Thyroid gland (tissue), 4 donors: ENCODE data around the gene PRPS1. TPM values are rescaled to one million over a fixed set of nuclear protein-coding genes. Genes with fewer than 3 reads are reported as not detected.
A peak's percentile ranks its signal among the peaks of the same experiment; 100 is the strongest.

Source experiments
- DNase-seq, 2 donors: peaks; one replicate each; pipeline ENCODE4 v3.0.0-alpha.2; 2019
- H3K27ac ChIP-seq, 3 donors: fragments of 200-600 bp; sonication (generic); 1 replicate in 2 of 3; 2 replicates in 1 of 3; pipeline ENCODE4 v1.5.1; 2016 to 2019; ENCODE audit warnings: mild to moderate bottlenecking in 1 of 3, moderate library complexity in 1 of 3
- H3K27me3 ChIP-seq: fragments of 200-600 bp; sonication (generic); one replicate; pipeline ENCODE4 v1.5.1; 2019
- H3K36me3 ChIP-seq, 2 donors: fragments of 200-600 bp; sonication (generic); one replicate each; pipeline ENCODE4 v1.5.1; 2016 to 2019
- H3K4me1 ChIP-seq, 2 donors: fragments of 200-600 bp; sonication (generic); one replicate each; pipeline ENCODE4 v1.5.1; 2017 to 2019
- H3K4me3 ChIP-seq, 3 donors: fragments of 200-600 bp; sonication (generic); replicated peaks in 1 of 3; 1 replicate in 2 of 3; 2 replicates in 1 of 3; pipeline ENCODE4 v1.5.1; 2016; ENCODE audit warnings: mild to moderate bottlenecking in 1 of 3
- H3K9me3 ChIP-seq: fragments of 200-600 bp; sonication (generic); one replicate; pipeline ENCODE4 v1.5.1; 2017
- POLR2A ChIP-seq, 2 donors: fragments of 450-650 bp; IDR thresholded peaks; one replicate each; pipeline ENCODE4 v1.6.1; 2017; ENCODE audit warnings: antibody characterized with exemption in 2 of 2, mild to moderate bottlenecking in 2 of 2, moderate library complexity in 1 of 2
- WGBS, 2 donors: methylation state at CpG; one replicate each; pipeline ENCODE4 v1.1.5; 2017; 5-methylcytosine and 5-hydroxymethylcytosine counted together
- intact Hi-C: fragments of 100-400 bp; cut with DNase I; formaldehyde crosslinking; loops from one replicate; pipeline ENCODE4 v1.15.1; 2023
- total RNA-seq, 4 donors: library from RNA; depleted of rRNA; stranded (reverse); fragments of >200 nt; gene quantifications; one replicate each; pipeline ENCODE4 v1.2.3, GENCODE V29; 2016
- TF ChIP-seq, protein P1 (sequence below), 6 experiments: fragments of 200-600 bp in 3 of 6; fragments of 450-650 bp in 3 of 6; sonication (generic) in 3 of 6; IDR thresholded peaks; one replicate each; pipeline ENCODE4 v1.5.1; 2016 to 2019; ENCODE audit warnings: antibody characterized with exemption in 6 of 6, mild to moderate bottlenecking in 2 of 6, inconsistent platforms in 1 of 6, moderate library complexity in 1 of 6

Gene PRPS1
- total RNA-seq, 4 donors from 2014 or later, result 45.1 to 69.6 (median 62.8) TPM

DNA sequence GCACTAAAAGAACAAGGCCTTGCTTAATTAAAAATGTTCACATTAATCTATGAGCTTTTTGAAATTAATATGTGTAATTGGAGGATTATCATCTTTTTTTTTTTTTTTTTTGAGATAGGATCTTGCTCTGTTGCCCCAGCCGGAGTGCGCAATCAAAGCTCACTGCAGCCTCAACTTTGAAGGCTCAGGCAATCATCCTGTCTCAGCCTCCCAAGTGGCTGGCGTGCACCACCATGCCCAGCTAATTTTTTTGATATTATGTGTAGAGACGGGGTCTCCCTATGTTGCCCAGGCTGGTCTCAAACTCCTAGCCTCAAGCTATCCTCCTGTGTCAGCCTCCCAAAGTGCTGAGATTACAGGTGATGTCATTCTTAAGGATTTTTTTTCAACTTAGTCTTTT lies 20.0 kb downstream of the PRPS1 start:
- no peak for DNase-seq
- intact Hi-C loops, result no loop called here
- no peaks in the 10 kb centered on the region for H3K4me1 ChIP-seq
- H3K4me3 ChIP-seq, result no peak overlapping the region
- H3K36me3 ChIP-seq, result no peaks in the 10 kb centered on the region
- TF ChIP-seq POLR2A (IDR thresholded peaks at IDR 0.05), result no peak
- TF ChIP-seq, protein P1, sequence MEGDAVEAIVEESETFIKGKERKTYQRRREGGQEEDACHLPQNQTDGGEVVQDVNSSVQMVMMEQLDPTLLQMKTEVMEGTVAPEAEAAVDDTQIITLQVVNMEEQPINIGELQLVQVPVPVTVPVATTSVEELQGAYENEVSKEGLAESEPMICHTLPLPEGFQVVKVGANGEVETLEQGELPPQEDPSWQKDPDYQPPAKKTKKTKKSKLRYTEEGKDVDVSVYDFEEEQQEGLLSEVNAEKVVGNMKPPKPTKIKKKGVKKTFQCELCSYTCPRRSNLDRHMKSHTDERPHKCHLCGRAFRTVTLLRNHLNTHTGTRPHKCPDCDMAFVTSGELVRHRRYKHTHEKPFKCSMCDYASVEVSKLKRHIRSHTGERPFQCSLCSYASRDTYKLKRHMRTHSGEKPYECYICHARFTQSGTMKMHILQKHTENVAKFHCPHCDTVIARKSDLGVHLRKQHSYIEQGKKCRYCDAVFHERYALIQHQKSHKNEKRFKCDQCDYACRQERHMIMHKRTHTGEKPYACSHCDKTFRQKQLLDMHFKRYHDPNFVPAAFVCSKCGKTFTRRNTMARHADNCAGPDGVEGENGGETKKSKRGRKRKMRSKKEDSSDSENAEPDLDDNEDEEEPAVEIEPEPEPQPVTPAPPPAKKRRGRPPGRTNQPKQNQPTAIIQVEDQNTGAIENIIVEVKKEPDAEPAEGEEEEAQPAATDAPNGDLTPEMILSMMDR (IDR thresholded peaks at IDR 0.05), result no peak
- no peaks in the 10 kb centered on the region for H3K9me3 ChIP-seq
- WGBS, 2 donors, result 96 to 100% methylated on average over 4 of the region's 4 CpGs
- H3K27me3 ChIP-seq, result no peaks in the 10 kb centered on the region
- no peak overlapping the region for H3K27ac ChIP-seq

- 0 to 6% methylated on average over 1 to 2 of the region's 2 CpGs for WGBS, 2 donors
- Histone ChIP-seq H3K4me3 (no peak overlapping the region), H3K36me3 (no peaks in the 10 kb centered on the region), H3K27me3 (no peaks in the 10 kb centered on the region), H3K27ac (peak overlapping the region; percentile 64 to 86 (median 84)), H3K9me3 (no peaks in the 10 kb centered on the region), H3K4me1 (peaks cover 0 to 9% of the 10 kb centered on the region in 2 donors)
- intact Hi-C loops, result loop anchor here (10.0 kb wide), 1 partner anchor 240 kb away; no protein-coding TSS in a partner anchor
- DNase-seq, result peak in 1 of 2 donors; percentile 43
- TF ChIP-seq, protein P1 (IDR thresholded peaks at IDR 0.05), result no peak
Measured at GRCh38 chrX:107654566-107654871, 26.2 kb downstream of the PRPS1 start.

DNA sequence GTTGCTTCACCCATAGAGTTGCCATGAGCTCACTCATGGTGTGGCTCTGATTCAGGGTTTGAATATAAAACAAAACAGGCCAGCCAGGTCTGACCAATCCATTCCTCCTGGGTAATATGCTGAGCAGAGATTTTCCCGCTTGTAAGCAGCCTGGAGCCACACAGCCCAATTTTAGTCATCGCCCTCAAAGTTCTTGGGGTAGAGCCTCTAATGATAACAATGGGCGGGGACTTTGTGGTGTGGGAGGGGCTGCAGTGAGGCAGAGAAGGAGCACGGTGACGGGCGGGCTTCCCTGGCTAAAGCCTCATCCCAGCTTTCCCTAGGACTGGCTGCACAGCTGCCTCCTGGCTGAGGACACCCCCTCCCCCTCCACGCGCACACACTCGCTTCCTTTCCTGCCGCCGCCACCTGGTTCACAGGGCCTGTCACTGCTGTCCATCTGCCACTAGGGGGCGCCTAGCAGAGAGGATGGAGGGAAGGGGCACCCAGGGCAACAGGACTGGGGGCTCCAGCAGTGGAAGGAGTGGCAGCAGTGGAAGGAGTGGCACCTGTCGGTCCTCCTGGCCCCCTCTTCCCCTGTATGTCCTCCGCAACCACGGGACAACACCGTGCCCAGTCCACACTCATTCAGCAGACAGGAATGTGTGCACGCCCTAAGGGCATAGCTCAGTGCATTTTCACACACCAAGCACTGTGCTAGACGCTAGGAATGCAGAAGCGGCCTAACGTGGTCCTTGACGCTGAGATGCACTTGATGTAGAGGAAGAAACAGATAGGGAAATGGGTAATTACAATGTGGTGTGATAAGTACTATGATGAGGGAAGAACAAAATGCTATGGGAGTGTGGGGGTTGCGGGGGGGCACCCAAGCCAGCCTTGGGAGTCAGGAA lies 26.8 kb downstream of the PRPS1 start:
- H3K9me3 ChIP-seq, result no peaks in the 10 kb centered on the region
- TF ChIP-seq, protein P1 (IDR thresholded peaks at IDR 0.05), result peak; percentile 19 to 78 (median 60)
- peak in 1 of 2 donors; percentile 35 for TF ChIP-seq POLR2A (IDR thresholded peaks at IDR 0.05)
- H3K27me3 ChIP-seq, result no peaks in the 10 kb centered on the region
- intact Hi-C loops, result loop anchor here (10.0 kb wide), 1 partner anchor 240 kb away; no protein-coding TSS in a partner anchor
- H3K4me1 ChIP-seq, result peaks cover 0 to 9% of the 10 kb centered on the region in 2 donors
- WGBS, 2 donors, result 10 to 22% methylated on average over 13 to 14 of the region's 22 CpGs
- H3K4me3 ChIP-seq, result peak overlapping the region in 1 of 3 donors; percentile 9
- peak overlapping the region; percentile 64 to 86 (median 84) for H3K27ac ChIP-seq
- DNase-seq, result peak; percentile 80 to 82
- no peaks in the 10 kb centered on the region for H3K36me3 ChIP-seq

GRCh38 chrX:107656978-107657377 lies 28.7 kb downstream of the PRPS1 start:
- H3K27me3 ChIP-seq, result no peaks in the 10 kb centered on the region
- no peak for TF ChIP-seq POLR2A (IDR thresholded peaks at IDR 0.05)
- TF ChIP-seq, protein P1 (IDR thresholded peaks at IDR 0.05), result no peak
- intact Hi-C loops, result loop anchor here (10.0 kb wide), 1 partner anchor 238 kb away; no protein-coding TSS in a partner anchor
- no peak overlapping the region for H3K4me3 ChIP-seq
- no peak overlapping the region for H3K27ac ChIP-seq
- DNase-seq, result no peak
- no peaks in the 10 kb centered on the region for H3K36me3 ChIP-seq
- H3K9me3 ChIP-seq, result no peaks in the 10 kb centered on the region
- 86 to 95% methylated on average over 4 of the region's 5 CpGs for WGBS, 2 donors
- peaks cover 0 to 9% of the 10 kb centered on the region in 2 donors for H3K4me1 ChIP-seq

GRCh38 chrX:107658660-107659059 lies 30.4 kb downstream of the PRPS1 start:
- H3K27me3 ChIP-seq, result no peaks in the 10 kb centered on the region
- TF ChIP-seq, protein P1 (IDR thresholded peaks at IDR 0.05), result no peak
- no peak for TF ChIP-seq POLR2A (IDR thresholded peaks at IDR 0.05)
- H3K9me3 ChIP-seq, result no peaks in the 10 kb centered on the region
- H3K36me3 ChIP-seq, result no peaks in the 10 kb centered on the region
- H3K4me1 ChIP-seq, result peaks cover 0 to 9% of the 10 kb centered on the region in 2 donors
- 92 to 94% methylated on average over 4 to 5 of the region's 5 CpGs for WGBS, 2 donors
- intact Hi-C loops, result loop anchor here (10.0 kb wide), 1 partner anchor 236 kb away; no protein-coding TSS in a partner anchor
- H3K4me3 ChIP-seq, result no peak overlapping the region
- no peak overlapping the region for H3K27ac ChIP-seq
- no peak for DNase-seq
